ENCODE data around the gene TSPAN31.

DNA sequence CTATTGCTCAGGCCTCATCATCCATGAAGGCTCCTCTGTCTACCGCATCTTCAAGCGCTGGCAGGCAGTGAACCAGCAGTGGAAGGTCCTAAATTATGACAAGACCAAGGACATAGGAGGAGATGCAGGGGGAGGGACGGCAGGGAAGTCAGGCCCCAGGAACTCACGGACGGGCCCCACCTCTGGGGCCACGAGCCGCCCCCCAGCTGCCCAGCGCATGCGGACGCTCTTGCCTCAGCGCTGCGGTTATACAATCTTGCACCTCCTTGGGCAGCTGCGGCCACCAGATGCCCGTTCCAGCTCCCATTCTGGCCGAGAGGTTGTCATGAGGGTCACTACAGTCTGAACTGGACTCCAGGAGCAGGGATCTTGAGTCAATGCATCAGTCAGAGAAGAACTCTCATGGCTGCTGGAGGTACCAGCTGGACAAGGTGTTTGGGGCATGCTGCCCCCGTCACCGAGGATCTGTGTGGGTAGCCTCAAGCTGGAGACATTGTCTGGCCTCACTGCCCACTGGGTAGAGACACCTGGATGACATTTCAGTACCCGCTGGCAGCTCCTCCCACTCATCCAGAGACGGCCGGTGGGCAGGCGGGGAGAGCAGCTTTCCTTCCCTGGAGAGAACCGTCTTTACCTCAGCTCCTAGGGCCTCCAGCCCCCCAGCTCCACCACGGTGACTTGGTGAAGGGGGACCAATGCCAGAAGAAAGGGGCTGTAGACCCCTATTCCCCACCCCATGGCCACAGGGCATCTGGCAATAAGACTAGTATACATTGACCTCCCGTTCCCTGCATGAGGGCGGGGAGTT is 13.9 kb downstream of the TSPAN31 start:
- TF ChIP-seq, protein P1, sequence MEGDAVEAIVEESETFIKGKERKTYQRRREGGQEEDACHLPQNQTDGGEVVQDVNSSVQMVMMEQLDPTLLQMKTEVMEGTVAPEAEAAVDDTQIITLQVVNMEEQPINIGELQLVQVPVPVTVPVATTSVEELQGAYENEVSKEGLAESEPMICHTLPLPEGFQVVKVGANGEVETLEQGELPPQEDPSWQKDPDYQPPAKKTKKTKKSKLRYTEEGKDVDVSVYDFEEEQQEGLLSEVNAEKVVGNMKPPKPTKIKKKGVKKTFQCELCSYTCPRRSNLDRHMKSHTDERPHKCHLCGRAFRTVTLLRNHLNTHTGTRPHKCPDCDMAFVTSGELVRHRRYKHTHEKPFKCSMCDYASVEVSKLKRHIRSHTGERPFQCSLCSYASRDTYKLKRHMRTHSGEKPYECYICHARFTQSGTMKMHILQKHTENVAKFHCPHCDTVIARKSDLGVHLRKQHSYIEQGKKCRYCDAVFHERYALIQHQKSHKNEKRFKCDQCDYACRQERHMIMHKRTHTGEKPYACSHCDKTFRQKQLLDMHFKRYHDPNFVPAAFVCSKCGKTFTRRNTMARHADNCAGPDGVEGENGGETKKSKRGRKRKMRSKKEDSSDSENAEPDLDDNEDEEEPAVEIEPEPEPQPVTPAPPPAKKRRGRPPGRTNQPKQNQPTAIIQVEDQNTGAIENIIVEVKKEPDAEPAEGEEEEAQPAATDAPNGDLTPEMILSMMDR (IDR thresholded peaks at IDR 0.05): no peak
- no peak for TF ChIP-seq POLR2AphosphoS5 (IDR thresholded peaks at IDR 0.05)

Data from sigmoid colon (tissue), 4 donors.